Muscle layer of duodenum (tissue), 2 donors: Measurements from ENCODE around the gene AFG1L.

Experiments
- H3K27ac ChIP-seq: one replicate; pipeline ENCODE4 v1.7.0; 2013; ENCODE audit warnings: mild to moderate bottlenecking, low read length
- H3K27me3 ChIP-seq: one replicate; pipeline ENCODE4 v1.7.0; 2013; ENCODE audit warnings: low read depth, mild to moderate bottlenecking, control low read depth, low read length
- H3K36me3 ChIP-seq, 2 donors: one replicate each; pipeline ENCODE4 v1.7.0; 2013; ENCODE audit warnings: low read length in 2 of 2, control low read depth in 1 of 2, mild to moderate bottlenecking in 1 of 2; ENCODE audit not compliant: insufficient read depth in 2 of 2, control insufficient read depth in 1 of 2
- H3K4me1 ChIP-seq, 2 donors: one replicate each; pipeline ENCODE4 v1.7.0; 2013; ENCODE audit warnings: low read length in 2 of 2, mild to moderate bottlenecking in 2 of 2, control low read depth in 1 of 2, moderate library complexity in 1 of 2; ENCODE audit not compliant: insufficient read depth in 2 of 2, control insufficient read depth in 1 of 2
- H3K4me3 ChIP-seq, 2 donors: one replicate each; pipeline ENCODE4 v1.7.0; 2013; ENCODE audit warnings: low read length in 2 of 2, low read depth in 1 of 2, mild to moderate bottlenecking in 1 of 2
- H3K9me3 ChIP-seq, 2 donors: one replicate each; pipeline ENCODE4 v1.7.0; 2013; ENCODE audit warnings: low read length in 2 of 2, control low read depth in 1 of 2, mild to moderate bottlenecking in 1 of 2; ENCODE audit not compliant: control insufficient read depth in 1 of 2
- donor health status: healthy.

The AFG1L gene

GRCh38 chr6:108355120-108355519, 60.3 kb downstream of the AFG1L start:
- H3K9me3 ChIP-seq = no peaks in the 10 kb centered on the region
- no peaks in the 10 kb centered on the region for H3K4me1 ChIP-seq
- no peak overlapping the region for H3K4me3 ChIP-seq
- peaks cover 4 to 9% of the 10 kb centered on the region in 2 donors for H3K36me3 ChIP-seq
- no peaks in the 10 kb centered on the region for H3K27me3 ChIP-seq
- H3K27ac ChIP-seq = no peak overlapping the region

- no peaks in the 10 kb centered on the region for H3K4me1 ChIP-seq
- H3K36me3 ChIP-seq = peaks cover 4 to 9% of the 10 kb centered on the region in 2 donors
- no peak overlapping the region for H3K4me3 ChIP-seq
- no peaks in the 10 kb centered on the region for H3K9me3 ChIP-seq
- no peak overlapping the region for H3K27ac ChIP-seq
- H3K27me3 ChIP-seq = no peaks in the 10 kb centered on the region
Observed at GRCh38 chr6:108355890-108356289, 61.0 kb downstream of the AFG1L start.

- Histone ChIP-seq H3K36me3 (peaks cover 4 to 9% of the 10 kb centered on the region in 2 donors), H3K4me3 (no peak overlapping the region), H3K9me3 (no peaks in the 10 kb centered on the region), H3K27ac (no peak overlapping the region), H3K4me1 (no peaks in the 10 kb centered on the region), H3K27me3 (no peaks in the 10 kb centered on the region)
Observed at GRCh38 chr6:108359901-108360882, 65.3 kb downstream of the AFG1L start.

- Histone ChIP-seq H3K9me3 (no peaks in the 10 kb centered on the region), H3K36me3 (peaks cover 4 to 9% of the 10 kb centered on the region in 2 donors), H3K27me3 (no peaks in the 10 kb centered on the region), H3K4me3 (no peak overlapping the region), H3K4me1 (no peaks in the 10 kb centered on the region), H3K27ac (no peak overlapping the region)
Observed at GRCh38 chr6:108360919-108361311, 66.1 kb downstream of the AFG1L start.

- peaks cover 4 to 9% of the 10 kb centered on the region in 2 donors for H3K36me3 ChIP-seq
- no peaks in the 10 kb centered on the region for H3K4me1 ChIP-seq
- H3K27me3 ChIP-seq = no peaks in the 10 kb centered on the region
- H3K9me3 ChIP-seq = no peaks in the 10 kb centered on the region
- no peak overlapping the region for H3K27ac ChIP-seq
- no peak overlapping the region for H3K4me3 ChIP-seq
Observed at GRCh38 chr6:108361312-108361932, 66.6 kb downstream of the AFG1L start.

GRCh38 chr6:108362455-108362854, 67.6 kb downstream of the AFG1L start:
- H3K9me3 ChIP-seq = no peaks in the 10 kb centered on the region
- no peak overlapping the region for H3K4me3 ChIP-seq
- H3K4me1 ChIP-seq = no peaks in the 10 kb centered on the region
- H3K36me3 ChIP-seq = peaks cover 4 to 9% of the 10 kb centered on the region in 2 donors
- no peaks in the 10 kb centered on the region for H3K27me3 ChIP-seq
- H3K27ac ChIP-seq = no peak overlapping the region

- H3K27ac ChIP-seq = no peak overlapping the region
- H3K36me3 ChIP-seq = peaks cover 0 to 5% of the 10 kb centered on the region in 2 donors
- no peaks in the 10 kb centered on the region for H3K9me3 ChIP-seq
- no peak overlapping the region for H3K4me3 ChIP-seq
- no peaks in the 10 kb centered on the region for H3K27me3 ChIP-seq
- H3K4me1 ChIP-seq = no peaks in the 10 kb centered on the region
Observed at GRCh38 chr6:108363113-108363512, 68.3 kb downstream of the AFG1L start.

GRCh38 chr6:108363889-108364313, 69.0 kb downstream of the AFG1L start:
- no peaks in the 10 kb centered on the region for H3K9me3 ChIP-seq
- no peaks in the 10 kb centered on the region for H3K36me3 ChIP-seq
- H3K4me3 ChIP-seq = no peak overlapping the region
- H3K27ac ChIP-seq = no peak overlapping the region
- H3K4me1 ChIP-seq = no peaks in the 10 kb centered on the region
- no peaks in the 10 kb centered on the region for H3K27me3 ChIP-seq

GRCh38 chr6:108364470-108364869, 69.6 kb downstream of the AFG1L start:
- H3K27ac ChIP-seq = no peak overlapping the region
- no peaks in the 10 kb centered on the region for H3K4me1 ChIP-seq
- H3K36me3 ChIP-seq = no peaks in the 10 kb centered on the region
- H3K27me3 ChIP-seq = no peaks in the 10 kb centered on the region
- H3K4me3 ChIP-seq = no peak overlapping the region
- H3K9me3 ChIP-seq = no peaks in the 10 kb centered on the region

- Histone ChIP-seq H3K4me1 (no peaks in the 10 kb centered on the region), H3K27me3 (no peaks in the 10 kb centered on the region), H3K27ac (no peak overlapping the region), H3K4me3 (no peak overlapping the region), H3K9me3 (no peaks in the 10 kb centered on the region), H3K36me3 (no peaks in the 10 kb centered on the region)
Observed at GRCh38 chr6:108365478-108365877, 70.6 kb downstream of the AFG1L start.

GRCh38 chr6:108366236-108366635, 71.4 kb downstream of the AFG1L start:
- Histone ChIP-seq H3K36me3 (no peaks in the 10 kb centered on the region), H3K27me3 (no peaks in the 10 kb centered on the region), H3K4me1 (no peaks in the 10 kb centered on the region), H3K27ac (no peak overlapping the region), H3K4me3 (no peak overlapping the region), H3K9me3 (no peaks in the 10 kb centered on the region)
